ENCODE measurements around the gene DR1. TPM values are rescaled to one million over a fixed set of nuclear protein-coding genes. Genes with fewer than 3 reads are reported as not detected.
A peak's percentile ranks its signal among the peaks of the same experiment; 100 is the strongest.
"Not testable (repeated sequence)": the region's sequence is repeated elsewhere in the genome, so short reads cannot be mapped to it uniquely, and the experiment has no call there.

The DR1 gene
- total and polyA plus RNA-seq, 4 donors: 32.6 to 61.9 (median 46.4) TPM

DNA sequence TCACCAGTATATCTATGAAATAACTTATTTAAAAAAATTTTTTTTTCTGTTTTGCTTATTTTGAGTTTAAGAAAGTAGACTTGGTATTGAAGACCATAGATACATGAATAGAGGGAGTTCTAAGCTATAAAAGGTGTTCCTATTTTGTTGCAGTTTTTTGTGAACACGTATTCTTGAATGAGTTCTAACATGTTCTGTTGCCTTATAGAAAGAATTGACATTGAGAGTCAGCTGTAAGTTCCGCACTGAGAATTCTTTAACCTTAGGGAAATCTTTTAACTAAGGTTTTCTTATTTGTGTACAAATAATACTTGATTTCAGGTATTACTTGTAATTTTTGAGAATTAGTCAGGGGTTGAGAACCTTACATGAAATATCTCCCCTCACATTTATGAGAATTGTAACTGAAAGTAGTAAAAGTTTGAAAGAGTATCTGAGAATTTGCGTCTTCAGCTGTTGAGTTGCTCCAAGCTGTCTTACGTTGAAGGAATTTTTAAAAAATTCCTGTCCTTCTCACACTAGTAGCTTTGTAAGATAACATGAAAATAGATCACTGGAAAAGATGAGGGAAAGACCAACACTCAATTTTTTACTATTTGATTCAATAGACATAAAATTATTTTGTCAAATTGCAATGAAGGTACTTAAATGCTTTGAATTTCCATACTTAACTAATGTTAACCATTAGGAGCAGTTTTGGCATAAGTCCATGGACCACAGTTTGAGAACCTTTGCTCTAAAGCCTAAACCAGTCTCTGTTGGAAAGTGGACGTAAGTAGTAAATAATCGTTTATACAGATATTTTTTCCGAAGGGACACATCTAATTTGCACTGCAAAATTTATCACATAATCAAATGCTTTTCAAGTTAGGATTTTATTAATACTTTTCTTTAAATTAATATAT lies 3.8 kb downstream of the DR1 start:
- peak overlapping the region; percentile 81 for H3K4me3 ChIP-seq (ENCODE audit: low read depth, low read length)
- peaks cover 3% of the 10 kb centered on the region for H3K4me1 ChIP-seq (ENCODE audit: control insufficient read depth, insufficient read depth, low read length)
- no peaks in the 10 kb centered on the region for H3K9me3 ChIP-seq (ENCODE audit: control insufficient read depth, insufficient read depth, low read length)
- no peak overlapping the region for H3K27ac ChIP-seq (ENCODE audit: low read depth, low read length)
- H3K36me3 ChIP-seq (ENCODE audit: control insufficient read depth, insufficient read depth, low read length): no peaks in the 10 kb centered on the region
- H3K27me3 ChIP-seq (ENCODE audit: control insufficient read depth, insufficient read depth, low read length): no peaks in the 10 kb centered on the region
- no peak for DNase-seq (ENCODE audit: low read depth in 4 of 6, low spot score in 6 of 6)
- 33% methylated on average over 1 of the region's 7 CpGs for WGBS (ENCODE audit: insufficient coverage)

- H3K27ac ChIP-seq (ENCODE audit: low read depth, low read length): no peak overlapping the region
- H3K36me3 ChIP-seq (ENCODE audit: control insufficient read depth, insufficient read depth, low read length): peaks cover 2% of the 10 kb centered on the region
- H3K27me3 ChIP-seq (ENCODE audit: control insufficient read depth, insufficient read depth, low read length): no peaks in the 10 kb centered on the region
- WGBS (ENCODE audit: insufficient coverage): no CpG with 5 or more reads among the region's 1 CpG
- H3K4me1 ChIP-seq (ENCODE audit: control insufficient read depth, insufficient read depth, low read length): peaks cover 3% of the 10 kb centered on the region
- no peak for DNase-seq (ENCODE audit: low read depth in 4 of 6, low spot score in 6 of 6)
- no peaks in the 10 kb centered on the region for H3K9me3 ChIP-seq (ENCODE audit: control insufficient read depth, insufficient read depth, low read length)
- no peak overlapping the region for H3K4me3 ChIP-seq (ENCODE audit: low read depth, low read length)
Observed at GRCh38 chr1:93350322-93350721, 4.6 kb downstream of the DR1 start.

DNA sequence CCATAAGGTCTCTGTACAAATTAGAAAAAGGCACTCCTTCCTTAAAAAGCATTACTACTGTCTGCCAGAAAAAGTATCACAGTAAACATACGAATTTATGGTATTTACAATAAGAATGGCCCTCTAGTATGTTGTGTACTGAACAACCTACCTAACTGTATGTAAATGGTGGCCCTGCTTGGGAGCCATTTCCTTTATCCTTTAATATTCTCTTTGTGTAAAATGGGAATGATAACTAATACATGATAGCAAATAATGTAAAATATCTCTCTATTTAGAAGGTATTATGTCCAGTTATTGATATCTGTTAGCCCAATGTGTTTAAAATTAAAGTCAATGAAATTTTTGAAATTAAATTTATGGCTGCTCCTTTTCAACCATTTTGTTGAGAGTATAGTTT lies 5.2 kb downstream of the DR1 start:
- H3K36me3 ChIP-seq (ENCODE audit: control insufficient read depth, insufficient read depth, low read length): peaks cover 2% of the 10 kb centered on the region
- DNase-seq (ENCODE audit: low read depth in 4 of 6, low spot score in 6 of 6): no peak
- WGBS (ENCODE audit: insufficient coverage): no CpG with 5 or more reads among the region's 1 CpG
- no peaks in the 10 kb centered on the region for H3K9me3 ChIP-seq (ENCODE audit: control insufficient read depth, insufficient read depth, low read length)
- no peaks in the 10 kb centered on the region for H3K27me3 ChIP-seq (ENCODE audit: control insufficient read depth, insufficient read depth, low read length)
- peaks cover 3% of the 10 kb centered on the region for H3K4me1 ChIP-seq (ENCODE audit: control insufficient read depth, insufficient read depth, low read length)
- H3K4me3 ChIP-seq (ENCODE audit: low read depth, low read length): no peak overlapping the region
- no peak overlapping the region for H3K27ac ChIP-seq (ENCODE audit: low read depth, low read length)

DNA sequence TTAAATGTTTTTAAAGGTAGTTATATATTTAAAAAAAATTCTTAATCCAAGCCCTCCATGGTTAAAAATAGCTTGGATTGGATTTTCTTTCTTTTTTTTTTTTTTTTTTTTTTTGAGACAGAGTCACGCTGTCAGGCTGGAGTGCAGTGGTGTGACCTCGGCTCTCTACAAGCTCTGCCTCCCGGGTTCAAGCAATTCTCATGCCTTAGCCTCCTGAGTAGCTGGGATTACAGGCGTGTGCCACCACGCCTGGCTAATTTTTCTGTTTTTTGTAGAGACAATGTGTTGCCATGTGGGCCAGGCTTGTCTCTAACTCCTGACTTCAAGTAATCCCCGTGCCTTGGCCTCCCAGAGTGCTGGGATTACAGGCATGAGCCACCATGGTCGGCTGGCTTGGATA lies 5.6 kb downstream of the DR1 start:
- H3K27me3 ChIP-seq (ENCODE audit: control insufficient read depth, insufficient read depth, low read length); H3K36me3 ChIP-seq (ENCODE audit: control insufficient read depth, insufficient read depth, low read length); DNase-seq (ENCODE audit: low read depth in 4 of 6, low spot score in 6 of 6); H3K4me1 ChIP-seq (ENCODE audit: control insufficient read depth, insufficient read depth, low read length); H3K4me3 ChIP-seq (ENCODE audit: low read depth, low read length); H3K27ac ChIP-seq (ENCODE audit: low read depth, low read length); H3K9me3 ChIP-seq (ENCODE audit: control insufficient read depth, insufficient read depth, low read length): not testable (repeated sequence)
- whole genome bisulfite sequencing (ENCODE audit: insufficient coverage): 87% methylated on average over 5 of the region's 7 CpGs

DNA sequence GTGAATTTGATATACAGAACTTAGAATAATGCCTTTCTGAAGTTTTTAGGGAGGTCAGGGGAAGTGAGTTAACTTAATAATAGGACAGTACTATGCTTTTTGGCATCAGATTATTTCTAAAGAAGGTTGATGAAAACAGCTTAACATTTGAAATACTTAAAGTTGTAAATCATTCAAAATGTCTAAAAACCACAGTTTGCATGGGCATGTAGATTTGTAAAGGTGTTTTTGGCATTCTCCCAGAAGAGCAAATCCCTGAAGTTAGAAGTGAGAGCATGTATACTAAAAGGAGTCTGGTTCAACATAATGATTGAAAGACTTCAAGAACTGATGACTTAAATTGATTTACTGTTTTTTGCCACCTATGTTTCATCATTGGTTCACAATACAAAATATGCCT lies 6.7 kb downstream of the DR1 start:
- peaks cover 3% of the 10 kb centered on the region for H3K4me1 ChIP-seq (ENCODE audit: control insufficient read depth, insufficient read depth, low read length)
- DNase-seq (ENCODE audit: low read depth in 4 of 6, low spot score in 6 of 6): no peak
- H3K27ac ChIP-seq (ENCODE audit: low read depth, low read length): no peak overlapping the region
- H3K36me3 ChIP-seq (ENCODE audit: control insufficient read depth, insufficient read depth, low read length): peaks cover 10% of the 10 kb centered on the region
- no peaks in the 10 kb centered on the region for H3K27me3 ChIP-seq (ENCODE audit: control insufficient read depth, insufficient read depth, low read length)
- H3K4me3 ChIP-seq (ENCODE audit: low read depth, low read length): no peak overlapping the region
- no peaks in the 10 kb centered on the region for H3K9me3 ChIP-seq (ENCODE audit: control insufficient read depth, insufficient read depth, low read length)

- DNase-seq (ENCODE audit: low read depth in 4 of 6, low spot score in 6 of 6): no peak
- no peak overlapping the region for H3K27ac ChIP-seq (ENCODE audit: low read depth, low read length)
- H3K4me3 ChIP-seq (ENCODE audit: low read depth, low read length): no peak overlapping the region
- WGBS (ENCODE audit: insufficient coverage): no CpG with 5 or more reads among the region's 1 CpG
- peaks cover 3% of the 10 kb centered on the region for H3K4me1 ChIP-seq (ENCODE audit: control insufficient read depth, insufficient read depth, low read length)
- no peaks in the 10 kb centered on the region for H3K27me3 ChIP-seq (ENCODE audit: control insufficient read depth, insufficient read depth, low read length)
- H3K9me3 ChIP-seq (ENCODE audit: control insufficient read depth, insufficient read depth, low read length): no peaks in the 10 kb centered on the region
- H3K36me3 ChIP-seq (ENCODE audit: control insufficient read depth, insufficient read depth, low read length): peaks cover 10% of the 10 kb centered on the region
Observed at GRCh38 chr1:93353286-93353685, 7.6 kb downstream of the DR1 start.

DNA sequence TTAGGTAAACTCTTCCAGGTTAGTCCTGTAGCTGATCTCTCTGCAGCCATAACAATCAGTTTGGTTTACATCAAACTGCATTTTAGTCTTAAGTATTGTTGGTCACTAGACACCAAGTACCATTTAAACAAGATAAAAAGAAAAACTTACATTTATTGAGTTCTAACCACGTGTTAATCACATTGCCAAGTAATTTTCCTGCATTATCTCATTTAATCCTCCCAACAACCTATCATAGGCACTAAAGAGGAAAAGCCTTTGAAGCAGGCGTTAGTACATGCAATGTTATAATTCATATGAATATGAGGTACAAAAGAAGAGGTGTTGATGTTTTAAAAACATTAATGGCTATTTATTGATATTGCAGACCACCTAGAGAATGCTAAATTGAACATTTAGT lies 9.0 kb downstream of the DR1 start:
- Histone ChIP-seq H3K27ac (ENCODE audit: low read depth, low read length) (no peak overlapping the region), H3K36me3 (ENCODE audit: control insufficient read depth, insufficient read depth, low read length) (peaks cover 10% of the 10 kb centered on the region), H3K4me3 (ENCODE audit: low read depth, low read length) (no peak overlapping the region), H3K27me3 (ENCODE audit: control insufficient read depth, insufficient read depth, low read length) (no peaks in the 10 kb centered on the region), H3K4me1 (ENCODE audit: control insufficient read depth, insufficient read depth, low read length) (peaks cover 3% of the 10 kb centered on the region), H3K9me3 (ENCODE audit: control insufficient read depth, insufficient read depth, low read length) (no peaks in the 10 kb centered on the region)
- no peak for DNase-seq (ENCODE audit: low read depth in 4 of 6, low spot score in 6 of 6)
- WGBS (ENCODE audit: insufficient coverage): no CpG with 5 or more reads among the region's 2 CpGs

GRCh38 chr1:93357242-93357641 lies 11.5 kb downstream of the DR1 start:
- 100% methylated on average over 1 of the region's 2 CpGs for WGBS (ENCODE audit: insufficient coverage)
- Histone ChIP-seq H3K36me3 (ENCODE audit: control insufficient read depth, insufficient read depth, low read length) (peaks cover 10% of the 10 kb centered on the region), H3K27me3 (ENCODE audit: control insufficient read depth, insufficient read depth, low read length) (no peaks in the 10 kb centered on the region), H3K4me3 (ENCODE audit: low read depth, low read length) (no peak overlapping the region), H3K4me1 (ENCODE audit: control insufficient read depth, insufficient read depth, low read length) (no peaks in the 10 kb centered on the region), H3K27ac (ENCODE audit: low read depth, low read length) (no peak overlapping the region), H3K9me3 (ENCODE audit: control insufficient read depth, insufficient read depth, low read length) (no peaks in the 10 kb centered on the region)
- DNase-seq (ENCODE audit: low read depth in 4 of 6, low spot score in 6 of 6): no peak

DNA sequence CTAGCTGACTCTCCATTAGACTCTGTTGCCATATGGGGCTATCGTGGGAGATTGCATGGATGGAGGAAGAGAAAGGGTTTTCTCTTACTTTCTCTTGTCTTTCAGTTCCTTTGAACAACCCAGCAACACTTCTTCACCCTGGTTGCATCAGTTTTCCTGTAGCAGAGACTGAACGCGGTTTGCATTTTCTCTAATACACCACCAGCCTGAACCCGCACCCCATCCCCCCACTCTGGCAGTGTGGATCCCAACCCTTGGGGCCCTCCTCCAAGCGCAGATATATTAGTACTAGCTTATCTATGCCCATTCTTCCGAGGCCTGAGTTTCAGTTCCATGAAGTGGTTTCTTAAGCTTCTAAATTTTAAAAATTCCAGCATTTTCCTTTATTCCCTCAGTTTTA lies 12.6 kb downstream of the DR1 start:
- no peak overlapping the region for H3K4me3 ChIP-seq (ENCODE audit: low read depth, low read length)
- DNase-seq (ENCODE audit: low read depth in 4 of 6, low spot score in 6 of 6): no peak
- no peaks in the 10 kb centered on the region for H3K9me3 ChIP-seq (ENCODE audit: control insufficient read depth, insufficient read depth, low read length)
- no peaks in the 10 kb centered on the region for H3K27me3 ChIP-seq (ENCODE audit: control insufficient read depth, insufficient read depth, low read length)
- 70% methylated on average over 3 of the region's 6 CpGs for WGBS (ENCODE audit: insufficient coverage)
- H3K36me3 ChIP-seq (ENCODE audit: control insufficient read depth, insufficient read depth, low read length): peaks cover 10% of the 10 kb centered on the region
- H3K4me1 ChIP-seq (ENCODE audit: control insufficient read depth, insufficient read depth, low read length): no peaks in the 10 kb centered on the region
- no peak overlapping the region for H3K27ac ChIP-seq (ENCODE audit: low read depth, low read length)

DNA sequence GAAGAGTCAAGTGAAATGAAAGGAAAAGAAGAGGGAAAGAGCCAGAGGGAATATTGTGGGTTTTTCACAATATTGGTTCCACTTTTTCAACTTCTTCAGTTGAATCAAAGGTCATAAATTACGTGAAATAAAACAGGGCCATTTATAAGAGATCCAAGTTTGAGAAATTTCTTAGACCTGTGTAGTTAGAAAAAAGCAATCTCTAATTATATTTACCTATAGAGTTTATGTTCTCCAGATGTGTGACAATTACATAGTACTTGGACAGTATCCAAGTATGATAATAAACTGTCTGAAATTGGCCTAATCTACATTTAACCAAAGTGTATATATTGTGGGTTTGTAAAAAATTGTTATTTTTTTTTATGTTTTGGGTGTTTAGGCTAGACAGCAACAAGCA lies 14.4 kb downstream of the DR1 start:
- DNase-seq (ENCODE audit: low read depth in 4 of 6, low spot score in 6 of 6): no peak
- H3K9me3 ChIP-seq (ENCODE audit: control insufficient read depth, insufficient read depth, low read length): no peaks in the 10 kb centered on the region
- H3K36me3 ChIP-seq (ENCODE audit: control insufficient read depth, insufficient read depth, low read length): peaks cover 8% of the 10 kb centered on the region
- no peaks in the 10 kb centered on the region for H3K4me1 ChIP-seq (ENCODE audit: control insufficient read depth, insufficient read depth, low read length)
- no peak overlapping the region for H3K4me3 ChIP-seq (ENCODE audit: low read depth, low read length)
- no peaks in the 10 kb centered on the region for H3K27me3 ChIP-seq (ENCODE audit: control insufficient read depth, insufficient read depth, low read length)
- H3K27ac ChIP-seq (ENCODE audit: low read depth, low read length): no peak overlapping the region
- no CpG with 5 or more reads among the region's 1 CpG for WGBS (ENCODE audit: insufficient coverage)
